GM18867 (cell line): ENCODE measurements around the gene ATAD2B.
"Not testable (repeated sequence)": the region's sequence is repeated elsewhere in the genome, so short reads cannot be mapped to it uniquely, and the experiment has no call there.

Source experiments
- ATAC-seq: cut with Tn5 transposase; IDR thresholded peaks from one replicate; pipeline ENCODE4 v1.9.1; 2021; ENCODE audit warnings: mild to moderate bottlenecking, moderate library complexity; ENCODE audit not compliant: unreplicated experiment

The ATAD2B gene

DNA sequence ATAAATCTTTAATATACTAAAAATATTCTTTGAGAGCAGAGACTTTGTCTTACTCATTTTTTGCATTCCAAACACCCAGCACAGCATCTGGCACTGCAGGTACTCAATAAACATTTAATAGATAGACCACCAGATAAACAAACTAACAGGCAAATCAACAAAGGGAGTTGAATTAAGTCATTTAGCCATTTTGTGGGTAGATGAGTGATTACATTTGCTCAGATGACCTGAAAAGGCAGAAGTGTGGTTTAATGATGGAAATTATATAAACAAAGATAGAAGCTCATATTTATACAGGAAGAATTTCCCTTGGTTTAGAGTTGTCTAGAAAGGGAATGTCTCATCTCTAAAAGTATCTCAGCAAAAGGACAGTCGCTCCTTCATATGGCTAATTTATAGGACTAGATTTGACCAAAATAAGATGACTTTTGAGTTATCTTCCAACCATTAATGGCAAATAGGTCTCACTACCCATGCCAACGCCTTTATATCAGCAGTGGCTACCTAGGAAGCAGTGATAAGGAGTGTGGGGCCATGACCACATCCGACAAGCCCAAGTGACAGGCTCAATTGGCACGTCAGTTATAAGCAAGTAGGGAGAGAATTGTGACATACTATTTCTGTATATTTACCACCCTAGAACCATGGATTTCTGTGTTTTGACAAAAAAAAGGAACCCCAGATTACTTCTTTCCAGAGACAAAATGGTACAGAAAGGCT is 173.5 kb downstream of the ATAD2B start:
- no peak for ATAC-seq

DNA sequence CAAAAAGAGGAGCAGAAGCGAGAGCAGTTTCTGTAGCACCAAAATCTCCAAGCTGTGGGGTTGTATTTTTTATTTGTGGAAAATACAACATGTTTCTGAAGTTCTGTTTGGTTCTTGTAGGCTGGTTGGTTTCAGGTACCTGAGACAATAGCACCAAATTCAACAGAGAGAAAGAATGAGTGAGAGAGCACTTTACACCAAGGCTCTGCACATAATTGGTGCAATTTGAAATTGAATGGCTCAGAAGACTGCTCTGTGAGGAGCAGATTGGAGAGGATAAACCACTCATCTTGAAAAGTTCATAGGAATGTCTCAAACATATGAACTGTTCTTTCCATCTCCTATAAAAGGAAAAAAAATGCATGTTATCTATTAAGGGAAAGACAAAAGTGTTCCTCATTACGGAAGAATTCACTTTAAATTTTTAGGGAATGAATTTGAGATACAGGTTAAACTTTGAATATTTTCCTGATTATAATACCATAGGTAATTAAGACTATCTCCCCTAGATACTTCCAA is 175.1 kb downstream of the ATAD2B start:
- no peak for ATAC-seq

DNA sequence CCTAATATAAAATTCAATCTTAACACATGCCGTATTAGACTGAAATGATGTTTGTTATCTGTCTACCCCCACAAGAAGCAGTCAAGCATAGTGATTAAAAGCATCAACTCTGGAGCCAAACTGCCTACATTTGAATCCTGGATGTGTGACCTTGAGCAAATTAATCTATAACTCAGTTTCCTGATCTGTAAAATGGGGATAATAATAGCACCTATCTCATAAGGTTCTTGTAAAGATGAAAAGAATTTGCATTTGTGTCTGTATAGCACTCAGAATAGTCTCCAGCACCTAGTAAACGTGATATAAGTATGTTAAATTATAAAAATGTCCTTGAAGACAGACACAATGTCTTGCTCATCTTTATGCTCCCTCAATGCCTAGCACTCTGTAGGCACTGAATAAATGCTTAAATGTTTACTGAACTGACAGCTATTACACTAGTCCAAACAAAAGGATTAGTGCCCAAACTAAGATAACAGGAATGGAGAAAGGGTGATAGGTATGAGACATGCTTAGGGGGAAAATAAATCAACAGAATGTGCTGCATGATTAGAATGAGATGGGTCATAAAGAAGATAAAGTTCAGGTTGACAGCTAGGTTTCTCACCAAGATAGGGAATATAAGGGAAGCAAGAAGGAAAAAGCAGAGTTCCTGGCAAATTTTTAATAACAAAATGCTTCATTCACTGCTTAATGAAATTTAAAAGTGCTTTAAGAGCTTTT is 180.6 kb downstream of the ATAD2B start:
- ATAC-seq: no peak

DNA sequence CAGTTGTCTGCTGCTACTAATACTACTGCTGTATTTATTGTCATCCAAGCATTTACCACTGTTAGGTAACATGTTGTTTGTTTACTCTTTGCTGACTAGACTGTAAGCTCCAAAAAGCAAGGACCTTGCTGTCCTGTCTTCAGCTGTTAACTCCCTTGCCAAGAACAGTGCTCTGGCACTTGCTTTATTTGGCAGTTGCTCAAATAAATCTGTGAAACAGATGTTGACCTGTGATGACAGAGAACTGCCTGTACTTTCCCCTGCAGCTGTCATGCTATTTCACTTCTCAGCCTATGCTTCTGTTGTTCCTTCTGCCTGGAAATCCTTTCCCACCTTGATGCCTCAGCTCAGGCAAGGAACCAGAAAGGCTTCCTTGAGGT is 181.2 kb downstream of the ATAD2B start:
- peak; percentile 48 for ATAC-seq

DNA sequence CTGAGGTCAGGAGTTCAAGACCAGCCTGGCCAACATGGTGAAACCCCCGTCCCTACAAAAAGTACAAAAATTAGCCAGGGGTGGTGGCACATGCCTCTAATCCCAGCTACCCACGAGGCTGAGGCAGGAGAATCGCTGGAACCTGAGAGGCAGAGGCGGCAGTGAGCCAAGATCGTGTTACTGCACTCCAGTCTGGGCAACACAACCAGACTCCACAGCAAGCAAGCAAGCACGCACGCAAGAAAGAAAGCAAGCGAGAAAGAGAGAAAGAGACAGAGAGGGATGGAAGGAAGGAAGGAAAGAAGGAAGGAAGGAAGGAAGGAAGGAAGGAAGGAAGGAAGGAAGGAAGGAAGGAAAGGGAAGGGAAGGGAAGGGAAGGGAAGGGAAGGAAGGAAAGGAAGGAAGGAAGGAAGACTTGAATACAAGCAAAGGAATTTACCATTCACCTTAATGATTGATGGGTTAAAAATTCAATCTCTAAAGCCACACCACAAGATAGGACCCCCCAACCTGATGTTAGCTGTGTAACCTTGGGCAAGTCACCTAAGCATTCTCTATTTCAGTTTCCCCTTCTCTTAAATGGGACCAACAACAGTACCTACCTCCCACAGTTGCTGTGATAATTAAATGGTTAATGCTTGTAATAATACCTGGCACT is 181.7 kb downstream of the ATAD2B start:
- no peak for ATAC-seq

DNA sequence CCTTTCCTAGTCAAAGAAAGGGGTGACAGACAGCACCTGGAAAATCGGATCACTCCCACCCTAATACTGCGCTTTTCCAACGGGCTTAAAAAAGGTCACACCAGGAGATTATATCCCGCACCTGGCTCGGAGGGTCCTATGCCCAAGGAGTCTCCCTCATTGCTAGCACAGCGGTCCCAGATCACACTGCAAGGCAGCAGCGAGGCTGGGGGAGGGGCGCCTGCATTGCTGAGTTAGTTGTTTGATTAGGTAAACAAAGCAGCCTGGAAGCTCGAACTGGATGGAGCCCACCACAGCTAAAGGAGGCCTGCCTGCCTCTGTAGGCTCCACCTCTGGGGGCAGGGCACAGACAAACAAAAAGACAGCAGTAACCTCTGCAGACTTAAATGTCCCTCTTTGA is 190.1 kb downstream of the ATAD2B start:
- ATAC-seq: not testable (repeated sequence)

DNA sequence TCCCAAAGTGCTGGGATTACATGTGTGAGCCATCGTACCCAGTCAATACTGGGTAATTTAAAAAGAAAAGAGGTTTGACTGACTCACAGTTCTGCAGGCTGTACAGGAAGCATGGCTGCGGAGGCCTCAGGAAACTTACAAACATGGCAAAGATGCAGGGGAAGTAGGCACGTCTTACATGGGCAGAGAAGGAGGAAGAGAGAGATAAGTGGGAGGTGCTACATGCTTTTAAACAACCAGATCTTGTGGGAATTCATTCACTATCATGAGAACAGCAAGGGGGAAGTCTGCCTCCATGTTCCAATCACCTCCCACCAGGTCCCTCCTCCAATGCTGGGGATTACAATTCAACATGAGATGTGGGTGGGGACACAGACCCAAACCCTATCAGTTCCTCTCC is 192.5 kb downstream of the ATAD2B start:
- ATAC-seq: no peak

DNA sequence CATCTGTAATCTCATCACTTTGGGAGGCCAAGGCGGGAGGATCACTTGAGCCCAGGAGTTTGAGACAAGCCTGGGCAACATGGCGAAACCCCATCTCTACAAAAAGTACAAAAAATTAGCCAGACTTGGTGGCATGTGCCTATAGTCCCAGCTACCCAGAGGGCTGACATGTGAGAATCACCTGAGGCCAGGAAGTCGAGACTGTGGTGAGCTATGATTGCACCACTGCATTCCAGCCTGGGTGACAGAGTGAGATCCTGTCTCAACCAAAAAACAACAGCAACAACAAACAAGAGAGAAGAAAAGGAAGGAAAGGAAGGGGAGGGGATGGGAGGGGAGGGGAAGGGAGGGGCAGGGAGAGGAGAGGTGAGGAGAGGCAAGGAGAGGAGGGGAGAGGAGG is 203.9 kb downstream of the ATAD2B start:
- ATAC-seq: not testable (repeated sequence)

DNA sequence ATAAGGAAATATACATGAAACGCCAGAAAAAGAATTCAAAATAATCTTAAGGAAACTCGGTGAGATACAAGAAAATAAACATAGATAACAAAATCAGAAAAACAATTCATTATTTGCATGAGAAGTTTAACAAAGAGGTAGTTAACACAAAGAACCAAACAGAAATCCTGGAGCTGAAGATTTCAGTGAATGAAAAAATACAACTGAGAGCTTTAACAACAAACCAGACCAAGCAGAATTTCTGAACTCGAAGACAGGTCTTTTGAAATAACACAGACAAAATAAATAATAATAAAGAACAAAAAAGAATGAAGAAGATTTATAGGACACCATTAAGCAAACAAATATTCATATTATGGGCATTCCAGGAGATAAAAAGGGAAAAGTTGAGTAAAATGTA is 204.7 kb downstream of the ATAD2B start:
- no peak for ATAC-seq

DNA sequence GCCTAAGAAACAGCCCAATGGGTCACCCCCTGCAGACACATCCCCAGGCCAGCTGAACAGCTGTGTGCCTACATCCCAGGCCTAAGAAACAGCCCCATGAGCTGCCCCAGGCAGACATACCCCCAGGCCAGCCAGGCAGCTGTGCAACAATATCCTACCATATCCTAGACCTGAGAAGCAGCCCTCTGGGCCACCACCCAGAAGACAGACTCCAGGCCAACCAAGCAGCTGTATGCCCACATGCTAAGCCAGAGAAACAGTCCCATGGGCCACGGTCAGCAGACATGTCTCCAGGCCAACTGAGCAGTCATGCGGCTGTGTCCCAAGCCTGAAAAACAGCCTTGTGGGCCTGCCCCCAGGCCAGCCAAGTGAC is 205.5 kb downstream of the ATAD2B start:
- ATAC-seq: no peak

DNA sequence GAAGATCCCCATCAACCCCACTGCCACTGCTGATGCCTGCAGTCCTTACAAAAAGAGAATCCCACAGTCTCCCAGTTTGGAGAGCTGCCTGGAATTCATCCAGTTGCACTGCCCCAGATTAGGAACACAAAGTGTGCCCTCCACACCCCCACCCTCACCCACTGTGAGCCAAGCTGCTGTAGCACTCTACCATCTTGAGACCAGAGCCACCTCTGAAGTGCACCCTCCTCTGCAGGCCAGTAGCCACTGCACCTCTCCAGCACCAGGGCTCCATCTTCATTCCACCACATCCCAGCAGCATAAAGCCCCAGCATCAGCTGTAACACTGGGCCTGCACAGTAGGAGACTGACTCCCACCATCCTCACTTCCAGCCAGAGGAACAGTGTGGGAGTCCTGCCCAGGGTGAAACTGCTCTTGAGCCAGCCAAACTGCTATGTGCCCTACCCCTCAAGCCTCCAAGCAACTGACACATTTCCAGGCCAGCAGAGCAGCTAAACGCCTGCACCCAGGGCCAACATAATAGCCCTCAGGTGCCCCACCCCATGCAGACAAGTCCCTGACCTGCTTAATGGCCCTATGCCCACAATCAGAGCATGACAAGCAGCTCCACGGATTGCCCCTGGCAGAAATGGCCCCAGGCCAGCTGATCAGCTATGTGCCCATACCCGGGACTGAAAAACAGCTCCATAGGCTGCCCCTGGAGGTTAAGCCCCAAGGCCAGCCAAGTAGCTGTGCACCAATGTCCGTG is 206.0 kb downstream of the ATAD2B start:
- no peak for ATAC-seq

DNA sequence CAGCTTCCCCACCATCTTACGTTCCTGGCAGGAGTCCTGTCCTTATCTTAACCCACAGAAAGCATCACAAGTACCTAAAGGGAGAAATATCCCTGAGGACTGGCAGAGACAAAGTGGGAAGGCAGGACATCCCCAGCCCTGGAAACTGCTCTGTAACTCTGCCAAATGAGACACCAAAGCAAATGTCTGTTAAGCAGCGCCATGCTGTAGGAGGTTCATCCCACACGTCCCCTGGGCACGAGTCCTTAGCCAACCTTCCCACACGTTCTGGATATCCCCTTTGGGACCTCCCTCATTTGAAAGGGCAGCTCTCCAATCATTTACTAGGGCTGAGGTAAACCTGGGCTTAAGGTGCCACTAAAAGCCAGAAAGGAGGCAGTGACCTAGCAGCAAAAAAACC is 207.2 kb downstream of the ATAD2B start:
- ATAC-seq: no peak

DNA sequence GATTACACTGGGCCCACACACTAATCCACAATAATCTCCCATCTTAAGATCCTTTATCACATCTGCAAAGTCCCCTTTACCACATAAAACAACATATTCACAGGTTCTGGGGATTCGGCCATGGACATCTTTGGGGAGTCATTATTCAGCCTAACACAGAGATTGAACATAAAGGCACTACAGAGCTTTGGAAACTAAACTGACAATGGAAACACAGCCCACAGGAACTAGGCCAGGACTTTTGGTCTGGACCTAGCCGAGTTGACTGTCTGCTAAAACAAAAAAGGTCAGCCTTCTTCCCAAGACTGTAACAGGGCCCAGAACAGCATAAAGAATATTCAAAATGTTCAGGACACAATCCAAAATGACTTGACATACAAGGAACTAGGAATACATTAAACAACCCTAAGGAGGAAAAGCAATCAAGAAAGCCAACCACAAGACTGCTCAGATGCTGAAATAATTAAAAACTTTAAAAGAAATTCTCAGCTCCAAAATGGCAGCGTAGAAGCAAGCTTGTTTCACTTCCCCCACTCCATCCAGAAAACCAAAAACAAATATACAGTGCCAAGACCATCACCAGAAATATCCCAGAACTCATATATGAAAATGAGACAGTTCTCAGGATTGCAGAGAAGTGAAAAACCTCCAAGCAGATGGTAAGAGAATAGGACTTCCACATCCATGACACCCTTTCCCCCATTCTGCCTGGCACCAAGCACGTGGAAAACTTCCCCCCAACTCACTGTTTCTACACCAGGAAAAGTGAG is 207.8 kb downstream of the ATAD2B start:
- no peak for ATAC-seq

DNA sequence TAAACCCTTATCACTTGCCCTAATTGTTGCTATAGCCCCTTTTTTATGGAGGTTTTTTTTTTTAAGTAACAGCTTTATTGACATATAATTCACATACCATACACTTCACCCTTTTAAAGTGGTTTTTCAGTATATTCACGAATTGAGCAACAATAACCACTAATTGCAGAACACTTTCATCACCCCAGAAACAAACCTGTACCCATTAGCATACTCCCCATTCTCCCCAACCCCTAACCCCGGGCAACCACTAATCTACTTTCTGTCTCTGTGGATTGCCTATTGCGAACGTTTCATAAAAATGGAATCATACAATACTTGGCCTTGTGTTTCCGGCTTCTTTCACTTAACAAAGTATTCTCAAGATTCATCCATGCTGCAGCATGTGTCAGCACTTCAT is 213.6 kb downstream of the ATAD2B start:
- ATAC-seq: no peak

DNA sequence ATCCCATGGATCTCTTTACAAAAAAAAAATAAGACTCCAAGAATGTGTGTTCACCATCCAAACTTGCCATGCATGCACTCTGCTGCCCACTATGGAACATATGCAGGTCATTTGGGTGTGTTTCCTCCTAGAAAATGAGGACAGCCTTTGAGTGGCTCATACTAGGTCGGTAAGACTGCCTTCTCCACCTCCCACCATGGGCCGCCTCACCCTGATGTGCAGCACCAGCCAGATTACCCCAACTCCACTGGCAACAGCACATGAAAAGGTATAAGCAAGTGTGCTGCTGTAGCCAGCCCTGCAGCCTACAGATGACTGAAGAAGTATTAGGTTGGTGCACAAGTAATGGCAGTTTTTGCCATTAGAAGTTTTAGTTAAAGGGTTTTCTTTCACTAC is 214.2 kb downstream of the ATAD2B start:
- no peak for ATAC-seq

DNA sequence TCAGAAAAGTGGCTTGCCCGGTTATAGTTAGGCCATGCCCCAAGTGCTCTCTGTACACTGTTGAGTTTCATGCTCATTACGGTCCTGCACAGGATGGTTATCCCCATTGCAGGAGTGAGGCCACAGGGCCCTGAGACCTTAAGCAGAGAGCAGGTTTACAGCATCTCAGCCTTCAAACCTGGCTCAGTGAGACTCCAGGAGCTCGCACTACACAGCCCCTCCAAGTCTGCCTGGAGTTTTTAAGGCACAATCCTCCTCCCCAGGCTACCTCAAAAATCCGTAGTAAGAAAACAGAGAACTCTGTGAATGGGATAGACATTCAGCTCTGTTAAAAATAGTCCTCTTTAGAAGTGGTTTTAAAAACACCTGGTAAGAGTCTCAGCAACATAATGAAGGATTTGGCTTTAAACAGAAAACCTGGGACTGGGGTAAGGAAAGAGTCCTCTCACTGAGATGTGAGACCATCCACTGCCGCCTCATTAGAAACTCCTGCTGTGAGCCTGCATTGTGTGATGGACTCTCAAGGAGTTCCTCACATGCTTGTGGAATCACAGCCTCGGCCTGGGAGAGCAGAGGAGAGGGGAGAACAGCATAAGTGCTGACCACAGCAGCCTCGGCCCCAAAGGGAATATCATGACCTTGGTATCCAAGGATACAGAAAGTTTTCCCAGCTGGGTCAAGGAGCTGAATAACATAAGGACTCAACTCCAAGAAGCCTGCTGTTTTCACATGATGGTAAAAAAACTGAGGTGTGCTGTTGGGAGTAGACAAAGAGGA is 214.8 kb downstream of the ATAD2B start:
- ATAC-seq: no peak

DNA sequence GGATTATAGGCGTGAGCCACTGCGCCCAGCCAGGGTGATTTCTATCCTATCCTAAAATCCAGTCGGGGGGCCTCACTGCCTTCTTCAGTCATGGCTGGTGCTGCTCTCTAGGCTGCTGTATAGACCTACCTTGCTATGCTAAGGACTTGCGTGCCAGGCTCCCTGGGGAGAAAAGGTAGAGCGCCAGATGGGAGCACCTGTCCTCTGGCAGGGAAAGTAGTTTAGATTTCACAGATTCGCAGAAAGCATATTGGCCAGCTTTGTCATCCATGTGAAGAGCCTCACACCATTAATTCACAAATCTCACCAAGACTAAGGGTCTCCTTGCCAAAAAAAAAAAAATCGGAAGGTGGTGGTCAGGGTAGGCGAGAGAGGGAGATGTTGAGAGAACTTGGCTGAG is 217.6 kb downstream of the ATAD2B start:
- no peak for ATAC-seq

DNA sequence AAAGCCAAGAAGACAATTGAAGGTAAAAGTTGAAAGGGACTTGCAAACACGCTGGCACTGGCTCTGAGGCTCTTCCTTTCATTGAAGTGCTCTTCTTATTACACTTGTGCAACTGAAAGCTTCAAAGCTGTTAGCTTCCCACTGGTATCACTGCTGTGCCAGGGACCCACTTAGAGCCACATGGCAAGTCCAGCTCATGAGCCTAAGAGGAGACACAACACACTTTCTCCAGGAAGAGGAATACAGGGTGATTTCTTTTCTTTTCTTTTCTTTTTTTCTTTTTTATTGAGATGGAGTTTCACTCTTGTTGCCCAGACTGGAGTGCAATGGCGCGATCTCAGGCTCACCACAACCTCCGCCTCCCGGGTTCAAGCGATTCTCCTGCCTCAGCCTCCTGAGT is 218.2 kb downstream of the ATAD2B start:
- no peak for ATAC-seq

DNA sequence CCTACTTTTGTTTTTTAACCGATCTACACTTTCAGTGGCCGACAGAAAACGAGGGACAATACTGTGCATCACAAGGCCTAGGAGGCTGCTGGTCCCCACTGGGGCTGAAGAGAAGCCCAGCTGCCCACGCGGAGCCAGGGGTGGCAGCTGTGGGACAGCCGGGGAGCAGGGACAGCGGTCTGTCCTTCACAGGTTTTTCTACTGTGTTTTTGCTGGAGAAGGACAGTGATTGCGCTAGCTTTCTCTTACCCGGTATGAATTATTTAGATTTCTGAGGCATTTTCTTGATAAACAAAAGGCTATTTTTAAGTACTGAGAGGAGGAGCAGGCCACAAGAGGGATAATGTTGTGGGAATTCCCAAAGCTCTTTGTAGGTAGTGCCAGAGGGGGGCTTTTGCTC is 219.8 kb downstream of the ATAD2B start:
- ATAC-seq: no peak

DNA sequence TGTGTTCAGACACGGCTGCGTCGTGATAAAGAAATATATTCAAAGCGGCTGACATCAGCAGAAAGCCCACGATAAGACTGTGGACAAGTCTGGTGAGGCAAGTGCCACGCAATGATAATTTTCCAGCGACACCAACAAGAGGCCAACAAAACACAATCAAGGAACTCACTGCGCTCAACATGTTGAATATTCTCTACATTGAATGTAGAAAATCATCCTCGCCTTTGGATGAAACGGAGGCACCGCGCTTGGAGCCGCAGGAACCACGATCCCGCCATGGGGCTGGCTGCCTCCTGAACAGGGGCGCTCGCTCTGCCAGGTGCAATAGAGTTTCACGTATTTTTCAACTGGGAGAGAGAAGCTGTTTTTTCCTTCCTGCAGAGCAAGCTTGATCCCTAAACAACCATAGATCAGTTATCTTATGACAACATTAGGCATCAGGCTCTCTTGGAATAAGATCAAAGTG is 220.3 kb downstream of the ATAD2B start:
- ATAC-seq: no peak
